HS-27A (cell line): ENCODE data around the gene BRD1.
"Not testable (repeated sequence)": the region's sequence is repeated elsewhere in the genome, so short reads cannot be mapped to it uniquely, and the experiment has no call there.

Experiments
- DNase-seq: peaks from one replicate; pipeline ENCODE4 v3.0.0-alpha.2; 2012; ENCODE audit warnings: low read depth, missing footprints

BRD1 gene

GRCh38 chr22:49783926-49784629 lies 43.6 kb downstream of the BRD1 start:
- no peak for DNase-seq

- no peak for DNase-seq
Observed at GRCh38 chr22:49783036-49783746, 44.5 kb downstream of the BRD1 start.

GRCh38 chr22:49781886-49782285 lies 45.8 kb downstream of the BRD1 start:
- not testable (repeated sequence) for DNase-seq

GRCh38 chr22:49781289-49781782 lies 46.3 kb downstream of the BRD1 start:
- DNase-seq = no peak

GRCh38 chr22:49780698-49781288 lies 46.9 kb downstream of the BRD1 start:
- no peak for DNase-seq

GRCh38 chr22:49779853-49780697 lies 47.6 kb downstream of the BRD1 start:
- no peak for DNase-seq

- DNase-seq = no peak
Observed at GRCh38 chr22:49779211-49779610, 48.5 kb downstream of the BRD1 start.

- DNase-seq = no peak
Observed at GRCh38 chr22:49777569-49778249, 50.0 kb downstream of the BRD1 start.

- DNase-seq = no peak
Observed at GRCh38 chr22:49776891-49777290, 50.8 kb downstream of the BRD1 start.

- no peak for DNase-seq
Observed at GRCh38 chr22:49775867-49776511, 51.7 kb downstream of the BRD1 start.

GRCh38 chr22:49775191-49775866 lies 52.3 kb downstream of the BRD1 start:
- no peak for DNase-seq

- DNase-seq = no peak
Observed at GRCh38 chr22:49774499-49775151, 53.0 kb downstream of the BRD1 start.

GRCh38 chr22:49774046-49774445 lies 53.6 kb downstream of the BRD1 start:
- no peak for DNase-seq

- DNase-seq = no peak
Observed at GRCh38 chr22:49773531-49773930, 54.1 kb downstream of the BRD1 start.

- DNase-seq = no peak
Observed at GRCh38 chr22:49772692-49773091, 55.0 kb downstream of the BRD1 start.

GRCh38 chr22:49771266-49772065 lies 56.2 kb downstream of the BRD1 start:
- no peak for DNase-seq

- DNase-seq = no peak
Observed at GRCh38 chr22:49770547-49771265, 57.0 kb downstream of the BRD1 start.
